HS-27A (cell line): ENCODE data around the gene RTN4IP1.

Experiments used
- DNase-seq: peaks from one replicate; pipeline ENCODE4 v3.0.0-alpha.2; 2012; ENCODE audit warnings: low read depth, missing footprints

RTN4IP1 gene

DNA sequence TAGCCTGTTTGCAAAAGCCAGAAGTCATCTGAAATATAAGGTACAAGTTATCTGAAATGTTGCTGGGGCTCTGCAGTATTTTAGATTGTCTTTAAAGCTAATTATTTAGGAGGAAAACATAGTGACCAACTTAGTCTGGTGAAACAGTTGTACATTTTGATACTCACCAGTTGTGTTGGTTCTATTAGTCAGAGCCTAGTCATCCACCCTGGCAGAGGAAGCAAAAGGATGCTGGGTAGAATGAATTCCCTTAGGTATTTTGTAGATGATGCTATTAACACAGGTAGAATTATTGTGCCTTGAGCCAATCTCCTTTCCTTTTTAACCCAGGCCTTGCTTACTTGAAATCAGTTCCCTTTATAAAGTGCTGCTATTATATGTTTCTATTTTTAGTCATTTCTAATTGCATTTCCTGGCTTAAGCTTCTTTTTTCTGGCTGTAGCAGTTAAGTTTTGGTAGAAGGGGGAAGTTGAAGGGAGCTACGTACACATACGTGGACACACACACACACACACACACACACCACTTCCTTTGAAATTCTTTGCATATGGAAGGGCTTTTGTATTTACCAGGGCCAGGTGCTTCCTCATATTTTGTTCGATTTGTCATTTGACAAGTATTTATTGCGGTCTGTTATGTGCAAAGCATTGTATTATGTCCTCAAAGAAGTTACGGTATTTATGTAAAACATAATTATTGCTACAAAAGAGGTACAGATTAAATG, 82.4 kb downstream of the RTN4IP1 start:
- DNase-seq: peak; percentile 52

DNA sequence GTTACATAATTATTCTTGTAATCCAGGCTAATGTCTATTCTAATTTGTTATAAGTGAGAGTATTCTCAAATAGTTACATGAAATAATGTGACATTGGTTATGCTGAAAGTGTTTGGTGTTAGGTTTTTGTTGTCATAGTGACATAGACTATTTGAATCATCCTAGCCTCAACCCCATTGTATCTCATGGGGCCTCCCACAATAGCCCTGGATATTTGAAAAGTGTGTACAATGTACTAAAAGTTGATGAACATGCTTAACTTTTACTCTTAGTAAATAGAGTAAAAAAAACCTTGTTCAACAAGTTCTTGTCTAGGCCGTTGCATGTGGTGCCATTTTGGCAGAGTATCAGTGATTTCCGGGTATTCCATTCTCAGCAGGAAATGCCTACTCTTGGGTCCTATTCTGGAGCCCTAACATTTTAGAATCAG, 83.0 kb downstream of the RTN4IP1 start:
- DNase-seq: no peak

DNA sequence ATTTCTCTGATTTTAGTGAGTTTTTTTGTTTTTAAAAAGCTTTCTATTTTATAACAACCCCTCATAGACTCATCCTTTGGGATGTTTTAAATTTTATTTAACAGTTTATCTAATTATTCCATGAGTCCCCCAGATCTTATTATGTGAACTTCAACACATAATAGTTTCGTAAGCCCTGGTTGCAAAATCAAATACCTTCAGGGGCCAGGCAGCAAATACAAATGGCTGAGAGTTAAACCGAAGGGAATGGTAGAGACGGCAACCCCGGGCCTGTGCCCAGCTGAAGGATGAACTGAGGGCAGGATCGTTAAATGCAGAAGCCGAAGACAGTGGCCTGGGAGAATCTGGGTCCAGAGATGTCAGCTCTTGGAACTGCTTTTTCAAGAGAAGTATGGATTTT, 88.4 kb downstream of the RTN4IP1 start:
- DNase-seq: no peak

DNA sequence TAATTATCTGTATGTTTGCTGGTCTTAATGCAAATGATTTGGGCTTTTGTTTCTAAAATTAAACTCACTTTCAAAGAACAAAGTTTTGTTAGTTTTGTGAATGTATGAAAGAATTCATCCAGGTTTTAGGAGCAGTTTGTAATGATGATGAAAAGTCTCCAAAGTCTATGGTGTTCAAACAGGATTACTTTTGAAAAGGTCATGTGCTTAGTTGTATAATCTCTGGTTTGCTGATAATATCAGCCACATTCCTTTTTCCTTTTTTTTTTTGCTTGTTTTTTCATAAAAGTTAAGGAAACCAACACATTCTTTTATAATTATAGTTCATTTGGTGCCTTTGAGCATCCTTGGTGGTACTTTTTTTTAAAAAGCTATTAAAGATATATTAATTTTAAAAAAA, 88.9 kb downstream of the RTN4IP1 start:
- DNase-seq: no peak

DNA sequence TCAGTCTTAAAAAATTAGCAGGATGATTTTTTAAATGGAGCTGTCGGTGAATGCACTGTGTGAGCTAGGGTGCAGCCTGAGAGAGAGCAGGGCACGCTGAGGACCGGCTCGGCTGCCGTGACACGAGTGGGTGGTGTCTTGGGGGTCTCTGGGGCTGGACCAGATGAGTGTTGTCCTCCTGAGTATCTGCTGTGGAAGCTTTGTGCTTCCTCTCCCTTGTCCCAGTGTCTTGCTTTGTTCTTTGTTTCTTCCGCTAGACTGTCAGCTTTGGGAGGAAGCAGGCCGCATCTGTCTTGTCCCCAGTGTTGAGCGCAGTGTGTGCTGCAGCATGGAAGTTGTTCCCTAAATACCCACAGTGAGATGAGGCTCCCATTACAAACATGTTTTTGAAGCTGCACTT, 89.4 kb downstream of the RTN4IP1 start:
- DNase-seq: no peak

DNA sequence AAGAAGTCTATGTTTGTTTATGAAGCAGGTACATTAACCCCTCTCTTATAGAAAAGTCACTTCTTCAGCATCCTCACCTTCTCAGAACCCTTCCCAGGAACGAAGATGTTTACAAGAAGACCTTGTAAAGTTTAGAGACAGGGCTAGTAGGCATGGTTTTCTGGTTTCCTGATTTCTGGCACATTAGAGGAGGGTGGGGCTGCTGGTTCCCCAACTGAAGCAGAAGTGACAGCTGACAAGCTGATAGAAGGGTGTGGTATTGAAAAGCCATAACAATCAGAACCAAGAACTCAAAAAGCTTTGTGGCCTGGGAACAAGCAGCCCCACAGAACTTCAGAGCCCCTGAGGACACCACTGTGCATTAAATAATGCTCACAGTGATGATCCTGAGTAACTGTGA, 91.2 kb downstream of the RTN4IP1 start:
- DNase-seq: no peak

DNA sequence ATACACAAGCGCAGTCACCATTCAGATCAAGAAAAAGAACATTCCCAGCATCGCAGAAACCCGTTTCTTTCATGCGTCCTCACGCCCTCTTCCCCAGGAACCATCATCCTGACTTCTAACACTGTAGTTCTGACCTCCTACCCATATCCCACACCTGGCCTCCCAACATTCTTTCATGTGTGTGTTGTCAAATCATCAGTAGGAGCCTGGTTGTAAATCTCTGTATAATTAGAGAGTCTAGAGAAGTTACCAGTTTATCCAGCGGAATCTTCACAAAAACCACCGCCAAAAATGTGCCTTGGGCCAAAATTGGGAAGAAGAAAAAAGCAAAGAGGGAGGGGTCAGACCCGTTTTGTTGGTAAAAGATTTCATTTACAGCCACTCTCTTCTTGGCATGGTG, 91.6 kb downstream of the RTN4IP1 start:
- no peak for DNase-seq

DNA sequence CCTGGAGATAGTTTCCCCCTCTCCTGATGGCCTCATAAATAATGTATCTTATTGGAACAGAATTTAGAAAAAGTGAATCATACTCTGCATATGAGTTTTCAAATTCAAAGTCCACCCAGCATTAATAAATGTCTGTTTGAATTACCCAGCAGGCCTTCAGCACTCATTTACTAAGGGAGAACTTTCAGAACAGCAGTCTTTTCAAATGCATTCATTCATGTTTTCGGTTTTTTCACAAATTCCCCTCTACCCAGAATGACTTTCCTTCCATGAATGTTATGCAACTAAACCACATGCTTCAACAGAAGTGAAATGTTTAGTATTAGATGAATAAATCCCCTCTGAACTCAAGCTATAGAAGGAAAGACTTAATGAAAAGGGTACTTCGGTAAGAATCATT, 92.4 kb downstream of the RTN4IP1 start:
- no peak for DNase-seq

DNA sequence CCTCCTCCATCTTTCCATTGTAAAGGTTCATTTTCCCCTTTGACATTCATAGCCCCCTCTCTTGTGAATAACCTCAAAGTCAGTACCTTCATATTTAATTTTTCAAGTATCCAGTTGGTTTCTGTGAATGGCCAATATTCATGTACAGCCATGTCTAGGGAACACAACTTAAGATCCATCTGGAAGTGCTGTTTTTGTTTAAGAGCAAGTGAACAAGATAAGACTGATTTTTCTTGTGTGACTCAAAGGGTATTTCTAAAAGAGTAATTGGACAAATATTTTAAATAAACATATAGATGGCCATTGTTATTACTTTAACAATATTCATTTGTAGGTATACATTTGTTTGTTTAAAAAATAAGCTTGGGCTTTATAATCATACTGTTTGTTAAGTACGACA, 92.9 kb downstream of the RTN4IP1 start:
- DNase-seq: no peak

DNA sequence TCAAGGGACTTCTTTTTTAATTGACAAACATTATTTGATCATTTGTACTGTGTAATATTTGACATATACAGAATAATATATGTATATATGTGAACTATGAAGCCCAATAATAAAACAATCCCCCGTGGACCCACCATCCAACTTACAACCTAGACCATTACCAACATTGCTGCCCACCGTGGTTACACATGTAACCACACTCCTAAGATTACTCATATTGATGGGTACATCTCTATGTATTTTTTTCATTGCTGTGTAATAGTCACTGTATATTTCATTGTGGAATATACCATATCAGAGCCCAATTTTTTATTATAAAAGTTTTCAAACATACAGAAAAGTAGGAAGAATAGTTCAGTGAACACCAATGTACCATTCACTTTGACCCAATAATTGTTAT, 94.3 kb downstream of the RTN4IP1 start:
- DNase-seq: no peak

DNA sequence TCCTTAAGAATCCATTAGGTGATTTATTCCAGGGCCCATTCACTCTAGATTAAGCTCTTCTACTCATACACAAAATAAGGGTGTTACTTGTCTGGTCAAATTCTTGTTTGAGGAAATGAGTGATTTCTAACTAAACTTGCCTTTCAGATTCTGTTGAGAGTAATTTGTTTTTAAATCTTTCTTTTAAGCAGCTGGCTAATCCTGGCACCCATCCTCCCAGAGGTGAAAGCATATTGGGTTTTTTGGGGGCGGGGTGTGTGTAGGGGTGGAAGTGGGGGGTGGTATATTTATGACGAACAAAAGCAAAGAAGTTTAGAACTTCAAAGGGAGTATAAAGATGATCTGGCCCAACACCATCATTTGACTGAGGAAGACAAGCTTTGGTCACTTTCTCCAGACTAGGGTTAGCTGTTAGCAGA, 94.7 kb downstream of the RTN4IP1 start:
- DNase-seq: no peak

DNA sequence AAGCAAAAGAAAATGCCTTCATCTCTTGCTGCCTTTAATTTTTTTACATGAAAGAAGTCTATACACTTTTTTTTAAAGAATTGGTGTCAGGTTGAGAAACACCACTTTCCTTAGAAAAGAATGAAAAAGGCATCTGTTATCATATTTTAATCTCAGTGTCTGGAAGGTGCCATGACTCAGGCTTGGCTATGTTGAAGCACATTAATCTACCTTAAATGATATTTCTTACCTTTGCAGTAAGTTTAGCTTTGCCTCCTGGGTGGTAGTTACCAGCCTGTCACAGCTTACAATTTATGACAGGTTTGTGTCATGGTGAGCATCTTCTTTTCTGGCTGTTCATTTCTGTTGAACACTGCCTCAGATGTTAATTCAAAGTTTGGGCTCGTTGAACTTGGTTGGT, 95.3 kb downstream of the RTN4IP1 start:
- DNase-seq: no peak

DNA sequence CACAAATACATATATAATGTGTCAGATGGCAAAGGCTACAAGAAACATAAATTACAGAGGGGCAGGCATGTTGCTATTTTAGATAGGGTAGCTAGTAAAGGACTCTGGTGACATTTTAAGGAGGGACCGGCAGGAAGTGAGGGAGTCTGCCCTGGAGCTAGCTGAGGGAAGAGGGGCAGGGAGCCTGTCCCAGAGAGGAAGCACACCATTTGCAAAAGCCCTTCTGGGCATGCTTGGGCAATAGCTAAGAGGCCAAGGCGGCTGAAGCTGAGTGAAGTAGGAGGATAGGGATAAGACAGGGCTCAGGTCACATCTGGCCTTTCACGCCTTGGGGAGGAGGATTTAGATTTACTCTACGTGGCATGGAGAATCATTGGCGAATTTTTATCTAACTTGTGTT, 96.2 kb downstream of the RTN4IP1 start:
- DNase-seq: no peak

DNA sequence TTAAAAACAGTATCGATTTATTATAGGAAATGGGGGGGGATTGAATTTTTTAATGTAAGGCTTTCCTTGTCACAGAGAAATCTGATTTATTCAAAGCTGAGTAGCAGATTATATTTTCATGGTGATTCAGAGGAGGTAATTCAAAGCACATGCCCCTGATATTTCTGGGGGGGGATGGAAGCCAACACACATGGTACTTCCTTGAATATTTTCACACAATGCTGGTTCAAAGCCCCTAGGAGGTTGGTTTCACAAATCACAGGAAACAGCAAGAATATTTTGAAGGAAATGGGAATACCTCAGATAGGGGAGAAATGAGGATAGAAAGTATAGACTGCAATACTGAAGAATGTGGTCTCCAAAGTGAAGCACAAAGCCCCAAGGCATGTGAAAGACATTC, 98.8 kb downstream of the RTN4IP1 start:
- no peak for DNase-seq

DNA sequence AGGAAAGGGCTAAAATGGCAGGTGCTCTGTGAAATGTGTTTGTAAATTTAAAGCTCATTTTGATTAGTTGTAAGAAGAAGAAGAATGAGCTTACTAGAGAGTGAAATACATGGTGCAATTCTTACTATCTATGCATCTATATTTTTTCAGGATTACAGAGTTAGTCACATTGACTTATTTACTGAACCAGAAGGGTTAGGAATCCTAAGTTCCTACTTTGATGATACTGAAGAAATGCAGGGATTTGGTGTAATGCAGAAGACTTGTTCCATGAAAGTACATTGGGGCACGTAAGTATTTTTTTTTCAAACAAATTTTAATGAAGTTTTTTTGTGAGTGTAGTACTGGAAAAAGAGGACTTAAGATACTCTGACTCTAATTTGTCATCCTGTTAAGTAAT, 99.3 kb downstream of the RTN4IP1 start:
- no peak for DNase-seq

DNA sequence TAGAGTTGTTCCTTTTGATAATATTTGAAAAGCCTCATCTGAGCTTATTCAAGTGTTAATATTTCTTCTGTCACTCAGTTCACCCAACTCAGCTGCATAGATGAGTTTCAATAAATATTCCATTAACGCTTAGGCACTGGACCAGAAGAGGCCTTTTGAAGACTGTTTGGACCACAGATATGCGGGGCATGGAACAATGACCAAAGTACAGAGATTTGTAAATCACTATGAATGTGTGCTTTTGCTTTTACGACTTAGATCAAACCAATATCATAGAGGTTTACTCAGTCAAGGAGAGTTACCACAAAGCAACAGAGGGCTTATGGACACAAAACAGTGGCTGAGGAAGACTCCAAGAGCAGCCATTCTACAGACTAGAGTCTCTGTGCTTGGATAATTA, 99.9 kb downstream of the RTN4IP1 start:
- no peak for DNase-seq

DNA sequence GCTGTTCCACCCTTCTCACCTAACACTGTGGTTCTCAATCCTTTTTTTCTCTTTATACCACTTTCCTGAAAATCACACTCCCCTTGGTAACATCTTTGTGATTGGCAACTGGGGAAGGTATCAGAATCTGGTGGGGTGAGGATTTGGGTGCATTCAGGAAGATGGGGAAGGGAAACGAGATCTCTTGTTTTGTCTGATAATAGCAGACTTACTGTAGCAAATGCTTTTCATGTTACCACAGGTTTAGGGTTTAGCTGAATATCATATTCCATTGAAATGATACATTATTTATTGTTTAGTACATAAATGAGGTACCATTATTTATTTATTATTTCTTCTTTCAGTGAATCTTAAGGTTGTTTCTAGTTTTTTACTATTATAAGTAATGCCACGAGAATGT, 100.8 kb downstream of the RTN4IP1 start:
- DNase-seq: no peak

DNA sequence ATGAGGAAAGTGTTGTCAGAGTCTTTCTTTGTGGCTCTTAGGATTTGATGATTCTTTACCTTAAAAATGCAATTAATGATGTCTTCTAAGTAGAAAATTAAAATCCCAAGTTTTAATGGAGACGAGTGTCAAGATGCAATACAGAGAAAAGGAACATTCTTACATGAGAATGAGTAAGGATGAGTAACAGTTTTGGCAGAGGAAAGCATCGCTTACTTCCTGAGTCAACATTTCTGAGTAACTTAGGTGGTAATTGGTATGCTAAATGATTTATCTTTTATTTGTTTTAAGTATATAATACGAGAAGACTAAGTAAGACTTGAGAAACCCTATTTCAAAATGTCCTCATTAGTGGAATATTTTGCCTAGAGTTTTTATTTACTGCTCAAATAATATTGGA, 101.3 kb downstream of the RTN4IP1 start:
- no peak for DNase-seq

DNA sequence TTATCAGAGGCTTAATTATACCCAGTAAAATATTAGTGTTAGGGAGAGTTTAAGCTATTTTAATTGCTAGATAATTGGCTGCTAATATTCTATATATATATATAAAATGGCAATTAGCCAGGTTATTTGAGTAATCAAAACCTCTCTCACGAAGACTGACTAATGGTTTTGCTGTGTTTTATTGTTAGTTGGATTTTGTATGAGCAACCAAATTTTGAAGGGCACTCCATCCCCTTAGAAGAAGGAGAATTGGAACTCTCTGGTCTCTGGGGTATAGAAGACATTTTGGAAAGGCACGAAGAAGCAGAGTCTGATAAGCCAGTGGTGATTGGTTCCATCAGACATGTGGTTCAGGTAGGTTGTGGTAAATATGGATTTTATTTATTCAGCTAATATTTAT, 102.2 kb downstream of the RTN4IP1 start:
- no peak for DNase-seq

DNA sequence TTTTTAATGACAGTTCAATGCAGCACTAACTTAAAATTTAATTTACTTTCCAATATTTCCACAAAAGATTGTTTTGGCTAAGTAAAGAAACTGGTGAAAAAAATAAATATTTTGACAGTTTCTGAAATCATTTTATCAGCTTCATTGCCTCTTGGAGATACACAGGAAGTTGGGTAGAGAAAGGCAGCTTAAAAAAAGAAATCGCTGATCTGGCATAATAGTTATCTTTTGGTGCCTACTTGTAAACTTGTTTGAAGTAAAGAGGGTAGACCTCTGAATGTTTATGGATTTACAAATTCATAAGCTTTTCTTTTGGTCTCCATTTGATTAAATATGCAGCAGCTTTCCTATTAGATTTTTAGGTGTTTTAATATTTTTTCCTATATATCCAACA, 103.4 kb downstream of the RTN4IP1 start:
- DNase-seq: no peak

DNA sequence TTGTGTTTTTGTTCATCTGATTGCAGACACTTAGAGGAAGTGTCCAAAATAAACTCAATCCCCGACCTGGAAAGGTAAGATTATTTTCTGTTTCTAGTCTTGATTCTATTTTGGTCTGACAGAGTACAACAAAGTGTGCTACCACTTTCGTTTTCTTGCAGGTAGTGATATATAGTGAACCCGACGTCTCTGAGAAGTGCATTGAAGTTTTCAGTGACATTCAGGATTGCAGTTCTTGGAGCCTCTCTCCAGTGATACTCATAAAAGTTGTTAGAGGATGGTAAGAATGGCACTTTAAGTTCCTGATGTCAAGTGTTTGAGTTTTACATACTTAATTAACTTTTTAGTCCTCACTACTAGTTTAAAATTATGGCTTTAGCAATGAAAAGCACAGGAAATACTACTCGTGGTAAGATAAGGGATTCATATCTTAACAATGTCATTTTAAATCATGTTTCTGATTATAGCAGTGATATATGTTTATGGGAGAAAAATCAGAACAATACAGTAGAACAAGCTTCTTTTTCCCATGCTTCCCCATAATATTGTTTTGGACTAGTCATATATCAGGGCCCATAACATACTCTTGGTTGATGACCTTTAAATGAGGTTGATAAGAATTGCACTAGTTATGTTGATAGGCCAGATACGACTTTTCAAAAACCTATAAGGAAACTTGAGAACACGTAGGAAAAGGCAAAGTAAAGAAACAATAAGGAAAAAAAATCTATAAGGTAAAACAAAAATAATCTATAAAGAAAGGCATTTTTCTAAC, 104.0 kb downstream of the RTN4IP1 start:
- no peak for DNase-seq

DNA sequence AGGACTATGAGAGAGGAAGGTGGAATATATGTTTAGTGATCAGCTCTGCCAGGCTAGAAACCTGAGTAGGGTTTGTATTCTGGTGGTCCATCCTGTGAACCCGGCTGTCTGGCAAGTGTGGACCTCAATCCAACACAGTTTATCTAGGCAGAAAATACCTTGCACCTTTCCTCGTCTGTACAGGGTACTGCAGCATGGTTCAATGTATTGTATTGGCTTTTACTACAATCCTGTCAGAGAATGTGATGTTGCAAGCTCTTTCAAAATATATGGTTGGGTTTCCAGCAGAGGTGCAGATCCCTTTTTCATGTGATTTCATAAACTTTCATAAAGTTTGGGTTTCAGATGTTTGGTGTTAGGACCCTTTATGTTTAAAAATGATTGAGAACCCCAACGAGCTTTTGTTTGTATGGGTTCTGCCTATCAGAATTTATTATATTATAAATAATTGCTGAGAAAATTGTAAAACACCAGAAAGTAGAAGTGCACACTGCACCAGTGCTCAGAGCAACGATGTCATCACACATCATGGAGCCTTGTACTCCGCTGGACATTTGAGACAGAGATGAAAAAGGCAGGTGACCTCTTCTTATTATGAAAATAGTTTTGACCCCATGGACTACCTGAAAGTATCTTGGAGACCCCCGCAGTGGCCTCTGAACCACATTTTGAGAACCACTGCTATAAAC, 106.6 kb downstream of the RTN4IP1 start:
- DNase-seq: no peak
